Panc1 (cell line): Measurements from ENCODE around the gene LDHB.

Source experiments
- POLR2AphosphoS5 ChIP-seq: IDR thresholded peaks from 2 replicates; pipeline ENCODE4 v1.6.1; 2012; ENCODE audit warnings: mild to moderate bottlenecking, low read depth, low read length, moderate library complexity
- TCF7L2 ChIP-seq: IDR thresholded peaks from 2 replicates; pipeline ENCODE4 v1.6.1; 2011; ENCODE audit warnings: mild to moderate bottlenecking, low read depth, low read length, inconsistent platforms
- TF ChIP-seq, protein P1 (sequence below): fragments of 450-650 bp; IDR thresholded peaks from 2 replicates; pipeline ENCODE4 v1.5.1; 2017; ENCODE audit warnings: mild to moderate bottlenecking

DNA sequence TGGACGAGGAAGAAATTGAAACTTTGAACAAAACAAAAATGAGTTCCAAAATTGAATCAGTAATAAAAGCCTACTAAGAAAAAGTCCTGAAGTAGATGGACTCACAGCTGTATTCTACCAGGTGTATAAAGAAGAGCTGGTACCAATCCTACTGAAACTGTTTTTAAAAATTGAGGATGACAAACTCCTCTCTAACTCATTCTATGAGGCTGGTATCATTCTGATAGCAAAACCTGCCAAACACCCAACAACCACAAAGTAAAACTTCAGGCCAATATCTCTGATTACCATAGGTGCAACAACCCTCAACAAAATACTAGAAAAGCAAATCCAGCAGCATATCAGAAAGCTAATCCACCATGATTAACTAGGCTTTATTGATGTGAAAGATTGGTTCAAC, 33.9 kb upstream of the LDHB start:
- TF ChIP-seq, protein P1, sequence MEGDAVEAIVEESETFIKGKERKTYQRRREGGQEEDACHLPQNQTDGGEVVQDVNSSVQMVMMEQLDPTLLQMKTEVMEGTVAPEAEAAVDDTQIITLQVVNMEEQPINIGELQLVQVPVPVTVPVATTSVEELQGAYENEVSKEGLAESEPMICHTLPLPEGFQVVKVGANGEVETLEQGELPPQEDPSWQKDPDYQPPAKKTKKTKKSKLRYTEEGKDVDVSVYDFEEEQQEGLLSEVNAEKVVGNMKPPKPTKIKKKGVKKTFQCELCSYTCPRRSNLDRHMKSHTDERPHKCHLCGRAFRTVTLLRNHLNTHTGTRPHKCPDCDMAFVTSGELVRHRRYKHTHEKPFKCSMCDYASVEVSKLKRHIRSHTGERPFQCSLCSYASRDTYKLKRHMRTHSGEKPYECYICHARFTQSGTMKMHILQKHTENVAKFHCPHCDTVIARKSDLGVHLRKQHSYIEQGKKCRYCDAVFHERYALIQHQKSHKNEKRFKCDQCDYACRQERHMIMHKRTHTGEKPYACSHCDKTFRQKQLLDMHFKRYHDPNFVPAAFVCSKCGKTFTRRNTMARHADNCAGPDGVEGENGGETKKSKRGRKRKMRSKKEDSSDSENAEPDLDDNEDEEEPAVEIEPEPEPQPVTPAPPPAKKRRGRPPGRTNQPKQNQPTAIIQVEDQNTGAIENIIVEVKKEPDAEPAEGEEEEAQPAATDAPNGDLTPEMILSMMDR, result no peak
- TF ChIP-seq TCF7L2, result no peak
- no peak for TF ChIP-seq POLR2AphosphoS5
